Measurements from ENCODE around the gene PDCD2L.
"Not testable (repeated sequence)": the region's sequence is repeated elsewhere in the genome, so short reads cannot be mapped to it uniquely, and the experiment has no call there.

Gene PDCD2L

DNA sequence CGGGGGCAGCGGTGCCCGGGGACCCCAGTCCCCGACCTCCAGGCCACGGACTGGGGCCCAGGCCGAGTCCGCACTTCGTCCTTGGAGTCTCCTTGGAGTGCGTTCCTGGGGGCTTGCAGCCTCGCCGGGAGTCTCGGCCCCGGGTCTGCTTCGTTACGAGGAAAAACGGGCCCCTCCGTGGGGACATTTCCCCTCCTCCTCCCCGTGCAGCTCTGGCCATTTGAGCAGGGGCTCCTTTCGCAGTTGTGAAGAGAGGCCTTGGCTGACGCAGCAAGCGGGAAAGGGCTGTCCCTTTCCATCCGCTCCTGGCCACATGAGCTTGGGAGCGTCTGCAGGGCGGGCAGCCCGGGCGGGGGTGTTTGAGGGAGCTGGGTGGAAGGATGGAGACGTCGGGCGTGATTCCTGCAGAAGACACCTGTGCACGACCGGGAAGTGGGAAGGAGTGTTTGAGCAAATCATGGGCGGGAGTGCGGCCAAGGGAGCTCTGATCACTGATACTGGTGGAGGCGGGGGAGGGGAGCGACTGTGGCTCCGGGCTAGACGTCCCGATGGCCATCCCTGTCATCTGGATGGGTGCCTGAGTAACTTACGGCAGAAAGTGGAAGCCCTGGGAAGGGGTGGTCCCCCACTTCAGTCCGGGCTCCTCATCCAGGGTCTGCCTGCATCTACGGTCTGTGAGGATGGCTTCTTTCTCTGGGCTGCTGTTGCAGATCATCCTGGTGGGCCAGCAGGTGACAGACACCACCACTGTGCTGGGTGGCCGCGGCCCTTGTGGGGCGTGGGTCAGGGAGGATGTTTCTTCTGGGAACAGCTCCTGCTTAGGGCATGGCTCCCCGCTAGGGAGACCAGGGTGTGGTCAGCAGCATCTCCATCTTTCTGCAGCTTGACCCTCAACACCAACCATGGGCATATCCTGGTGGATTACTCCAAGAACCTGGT lies 38.5 kb upstream of the PDCD2L start:
- H3K36me3 ChIP-seq (ENCODE audit: control insufficient read depth in 4 of 4, insufficient read depth in 4 of 4, low read length in 3 of 4), result peaks cover 2 to 38% (median 25%) of the 10 kb centered on the region in 4 experiments
- H3K4me1 ChIP-seq (ENCODE audit: control extremely low read depth in 1 of 4, control insufficient read depth in 4 of 4, insufficient read depth in 4 of 4, low read length in 3 of 4), result peaks cover 2 to 24% (median 22%) of the 10 kb centered on the region in 4 experiments
- peak overlapping the region; percentile 64 to 93 (median 83) for H3K4me3 ChIP-seq (ENCODE audit: control insufficient read depth in 1 of 7, extremely low read depth in 1 of 7, insufficient read depth in 4 of 7, low read depth in 2 of 7, low read length in 6 of 7)
- POLR2A ChIA-PET, result no interaction called here
- H3K27ac ChIP-seq (ENCODE audit: insufficient read depth in 1 of 2, low read depth in 1 of 2, low read length in 2 of 2, poor library complexity in 1 of 2, severe bottlenecking in 2 of 2), result peak overlapping the region in 1 of 2 experiments; percentile 74
- no peaks in the 10 kb centered on the region for H3K9me3 ChIP-seq (ENCODE audit: control extremely low read depth in 1 of 5, control insufficient read depth in 4 of 5, insufficient read depth in 2 of 5, low read depth in 1 of 5, low read length in 4 of 5)
- WGBS (ENCODE audit: insufficient coverage), result 14% methylated on average over 44 of the region's 45 CpGs
- no peak for DNase-seq
- no peaks in the 10 kb centered on the region for H3K27me3 ChIP-seq (replicated peaks in 2 of 5; ENCODE audit: control insufficient read depth in 4 of 5, insufficient read depth in 5 of 5, low read length in 4 of 5)
- CTCF ChIA-PET, result interaction anchor here (1.4 to 2.1 kb wide), 2 partner anchors 13 to 32 kb away, joined by 3 to 4 read pairs; no protein-coding TSS in a partner anchor

DNA sequence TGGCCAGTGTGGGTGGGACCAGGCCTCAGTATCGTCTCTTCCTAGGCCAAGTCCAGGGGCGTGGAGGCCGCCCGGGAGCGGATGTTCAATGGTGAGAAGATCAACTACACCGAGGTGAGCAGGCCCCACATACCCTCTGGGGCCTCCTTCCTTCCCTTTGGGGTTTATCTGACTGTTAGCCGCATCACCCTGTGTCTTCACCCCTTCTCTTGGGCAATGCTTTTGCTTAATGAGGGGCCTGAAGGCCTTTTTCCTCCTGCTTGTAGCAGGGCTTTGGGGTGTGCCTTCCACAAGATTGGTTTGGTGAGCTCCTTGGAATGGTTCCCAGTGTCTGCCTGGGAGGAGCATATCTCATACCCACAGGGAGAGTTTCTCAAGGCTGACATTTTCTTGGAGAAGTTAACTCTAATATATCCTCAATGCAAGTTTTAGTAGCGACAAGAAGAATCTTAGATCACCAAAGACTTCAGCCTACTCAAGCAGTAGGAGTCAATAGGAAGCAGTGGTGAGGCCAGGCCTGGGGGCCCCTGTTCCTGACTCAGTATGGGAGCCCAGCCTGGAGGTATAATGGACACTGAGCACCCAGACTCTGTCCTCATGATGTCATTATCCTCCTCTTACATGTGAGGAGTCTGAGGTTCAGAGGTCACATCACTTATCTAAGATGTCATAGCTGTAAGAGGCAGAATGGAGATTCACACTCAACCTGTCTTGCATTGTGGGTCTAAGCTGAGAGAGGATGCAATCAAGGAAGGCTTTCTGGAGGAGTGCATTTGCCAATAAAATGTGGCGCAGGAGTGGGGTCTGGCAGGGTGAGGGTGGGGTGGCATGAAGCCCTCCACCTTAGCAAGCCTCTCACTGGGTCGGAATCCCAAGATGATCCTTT lies 37.2 kb upstream of the PDCD2L start:
- CTCF ChIA-PET, result interaction anchor here (1.0 to 2.1 kb wide), 3 partner anchors 14 to 63 kb away, joined by 3 to 4 read pairs (median 3); no protein-coding TSS in a partner anchor
- no peak overlapping the region for H3K27ac ChIP-seq (ENCODE audit: insufficient read depth in 1 of 2, low read depth in 1 of 2, low read length in 2 of 2, poor library complexity in 1 of 2, severe bottlenecking in 2 of 2)
- peak overlapping the region in 3 of 7 experiments; percentile 84 to 93 (median 89) for H3K4me3 ChIP-seq (ENCODE audit: control insufficient read depth in 1 of 7, extremely low read depth in 1 of 7, insufficient read depth in 4 of 7, low read depth in 2 of 7, low read length in 6 of 7)
- POLR2A ChIA-PET, result no interaction called here
- 84% methylated on average over 9 of the region's 10 CpGs for WGBS (ENCODE audit: insufficient coverage)
- no peaks in the 10 kb centered on the region for H3K9me3 ChIP-seq (ENCODE audit: control extremely low read depth in 1 of 5, control insufficient read depth in 4 of 5, insufficient read depth in 2 of 5, low read depth in 1 of 5, low read length in 4 of 5)
- peaks cover 2 to 24% (median 22%) of the 10 kb centered on the region in 4 experiments for H3K4me1 ChIP-seq (ENCODE audit: control extremely low read depth in 1 of 4, control insufficient read depth in 4 of 4, insufficient read depth in 4 of 4, low read length in 3 of 4)
- no peaks in the 10 kb centered on the region for H3K27me3 ChIP-seq (replicated peaks in 2 of 5; ENCODE audit: control insufficient read depth in 4 of 5, insufficient read depth in 5 of 5, low read length in 4 of 5)
- H3K36me3 ChIP-seq (ENCODE audit: control insufficient read depth in 4 of 4, insufficient read depth in 4 of 4, low read length in 3 of 4), result peaks cover 2 to 44% (median 31%) of the 10 kb centered on the region in 4 experiments
- DNase-seq, result peak in 1 of 3 donors; percentile 26

DNA sequence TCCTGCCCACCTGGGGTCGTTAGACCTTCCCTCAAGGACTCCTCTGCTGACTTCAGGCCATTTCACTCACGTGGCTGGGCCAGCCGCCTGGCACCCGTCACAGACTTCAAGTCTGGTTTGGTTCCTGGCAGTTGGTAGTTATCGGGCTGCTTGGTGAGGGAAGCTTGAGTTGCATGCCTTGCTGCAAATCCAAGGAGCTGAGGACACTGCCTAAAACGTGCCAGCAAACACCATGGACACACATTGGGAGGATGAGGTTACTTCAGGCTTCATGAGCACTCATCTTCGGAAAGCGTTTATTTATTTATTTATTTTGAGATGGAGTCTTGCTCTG lies 36.6 kb upstream of the PDCD2L start:
- Histone ChIP-seq H3K9me3 (ENCODE audit: control extremely low read depth in 1 of 5, control insufficient read depth in 4 of 5, insufficient read depth in 2 of 5, low read depth in 1 of 5, low read length in 4 of 5) (no peaks in the 10 kb centered on the region), H3K4me3 (ENCODE audit: control insufficient read depth in 1 of 7, extremely low read depth in 1 of 7, insufficient read depth in 4 of 7, low read depth in 2 of 7, low read length in 6 of 7) (no peak overlapping the region), H3K4me1 (ENCODE audit: control extremely low read depth in 1 of 4, control insufficient read depth in 4 of 4, insufficient read depth in 4 of 4, low read length in 3 of 4) (peaks cover 2 to 24% (median 22%) of the 10 kb centered on the region in 4 experiments), H3K27me3 (replicated peaks in 2 of 5; ENCODE audit: control insufficient read depth in 4 of 5, insufficient read depth in 5 of 5, low read length in 4 of 5) (no peaks in the 10 kb centered on the region), H3K36me3 (ENCODE audit: control insufficient read depth in 4 of 4, insufficient read depth in 4 of 4, low read length in 3 of 4) (peaks cover 2 to 46% (median 32%) of the 10 kb centered on the region in 4 experiments), H3K27ac (ENCODE audit: insufficient read depth in 1 of 2, low read depth in 1 of 2, low read length in 2 of 2, poor library complexity in 1 of 2, severe bottlenecking in 2 of 2) (no peak overlapping the region)
- CTCF ChIA-PET, result interaction anchor here (1.0 kb wide), 1 partner anchor 63 kb away, joined by 3 read pairs; no protein-coding TSS in a partner anchor
- 100% methylated on average over 7 of the region's 8 CpGs for WGBS (ENCODE audit: insufficient coverage)
- DNase-seq, result no peak
- POLR2A ChIA-PET, result no interaction called here

DNA sequence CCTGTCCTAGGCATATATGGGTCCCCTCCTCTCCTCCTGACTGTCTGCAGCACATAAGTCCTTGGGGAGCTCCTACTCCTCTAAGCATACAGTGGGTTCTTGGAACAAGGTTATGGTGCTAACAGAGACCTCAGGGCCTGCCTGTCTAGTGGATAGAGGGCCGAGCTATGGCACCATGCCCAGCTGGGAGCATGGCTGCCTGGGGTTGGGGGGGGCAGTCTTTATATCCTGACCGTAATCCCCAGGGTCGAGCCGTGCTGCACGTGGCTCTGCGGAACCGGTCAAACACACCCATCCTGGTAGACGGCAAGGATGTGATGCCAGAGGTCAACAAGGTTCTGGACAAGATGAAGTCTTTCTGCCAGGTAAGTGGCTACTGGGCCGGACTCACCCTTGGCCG lies 35.9 kb upstream of the PDCD2L start:
- DNase-seq, result no peak
- H3K9me3 ChIP-seq (ENCODE audit: control extremely low read depth in 1 of 5, control insufficient read depth in 4 of 5, insufficient read depth in 2 of 5, low read depth in 1 of 5, low read length in 4 of 5), result no peaks in the 10 kb centered on the region
- CTCF ChIA-PET, result no interaction called here
- peaks cover 2 to 47% (median 32%) of the 10 kb centered on the region in 4 experiments for H3K36me3 ChIP-seq (ENCODE audit: control insufficient read depth in 4 of 4, insufficient read depth in 4 of 4, low read length in 3 of 4)
- H3K4me1 ChIP-seq (ENCODE audit: control extremely low read depth in 1 of 4, control insufficient read depth in 4 of 4, insufficient read depth in 4 of 4, low read length in 3 of 4), result peaks cover 2 to 24% (median 22%) of the 10 kb centered on the region in 4 experiments
- no peaks in the 10 kb centered on the region for H3K27me3 ChIP-seq (replicated peaks in 2 of 5; ENCODE audit: control insufficient read depth in 4 of 5, insufficient read depth in 5 of 5, low read length in 4 of 5)
- no peak overlapping the region for H3K27ac ChIP-seq (ENCODE audit: insufficient read depth in 1 of 2, low read depth in 1 of 2, low read length in 2 of 2, poor library complexity in 1 of 2, severe bottlenecking in 2 of 2)
- 95% methylated on average over 10 of the region's 10 CpGs for WGBS (ENCODE audit: insufficient coverage)
- POLR2A ChIA-PET, result no interaction called here
- H3K4me3 ChIP-seq (ENCODE audit: control insufficient read depth in 1 of 7, extremely low read depth in 1 of 7, insufficient read depth in 4 of 7, low read depth in 2 of 7, low read length in 6 of 7), result no peak overlapping the region

DNA sequence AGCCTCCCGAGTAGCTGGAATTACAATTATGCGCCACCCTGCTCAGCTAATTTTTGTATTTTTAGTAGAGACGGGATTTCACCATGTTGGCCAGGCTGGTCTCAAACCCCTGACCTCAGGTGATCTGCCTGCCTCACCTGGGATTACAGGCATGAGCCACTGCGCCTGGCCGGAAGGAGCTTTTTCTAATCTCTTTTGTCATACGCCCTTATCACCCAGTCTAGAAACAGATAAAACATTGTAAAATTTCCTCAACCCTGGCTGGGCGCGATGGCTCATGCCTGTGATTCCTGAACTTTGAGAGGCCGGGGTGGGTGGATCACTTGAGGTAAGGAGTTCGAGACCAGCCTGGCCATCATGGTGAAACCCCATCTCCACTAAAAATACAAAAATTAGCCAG lies 35.0 kb upstream of the PDCD2L start:
- H3K4me1 ChIP-seq (ENCODE audit: control extremely low read depth in 1 of 4, control insufficient read depth in 4 of 4, insufficient read depth in 4 of 4, low read length in 3 of 4), result peaks cover 2 to 24% (median 22%) of the 10 kb centered on the region in 4 experiments
- H3K4me3 ChIP-seq (ENCODE audit: control insufficient read depth in 1 of 7, extremely low read depth in 1 of 7, insufficient read depth in 4 of 7, low read depth in 2 of 7, low read length in 6 of 7); H3K27ac ChIP-seq (ENCODE audit: insufficient read depth in 1 of 2, low read depth in 1 of 2, low read length in 2 of 2, poor library complexity in 1 of 2, severe bottlenecking in 2 of 2); H3K9me3 ChIP-seq (ENCODE audit: control extremely low read depth in 1 of 5, control insufficient read depth in 4 of 5, insufficient read depth in 2 of 5, low read depth in 1 of 5, low read length in 4 of 5); H3K27me3 ChIP-seq (replicated peaks in 2 of 5; ENCODE audit: control insufficient read depth in 4 of 5, insufficient read depth in 5 of 5, low read length in 4 of 5); DNase-seq; POLR2A ChIA-PET: not testable (repeated sequence)
- H3K36me3 ChIP-seq (ENCODE audit: control insufficient read depth in 4 of 4, insufficient read depth in 4 of 4, low read length in 3 of 4), result peaks cover 2 to 52% (median 34%) of the 10 kb centered on the region in 4 experiments
- CTCF ChIA-PET, result interaction anchor here (0.6 kb wide), 1 partner anchor 43 kb away, joined by 3 read pairs; no protein-coding TSS in a partner anchor
- WGBS (ENCODE audit: insufficient coverage), result 100% methylated on average over 5 of the region's 10 CpGs

DNA sequence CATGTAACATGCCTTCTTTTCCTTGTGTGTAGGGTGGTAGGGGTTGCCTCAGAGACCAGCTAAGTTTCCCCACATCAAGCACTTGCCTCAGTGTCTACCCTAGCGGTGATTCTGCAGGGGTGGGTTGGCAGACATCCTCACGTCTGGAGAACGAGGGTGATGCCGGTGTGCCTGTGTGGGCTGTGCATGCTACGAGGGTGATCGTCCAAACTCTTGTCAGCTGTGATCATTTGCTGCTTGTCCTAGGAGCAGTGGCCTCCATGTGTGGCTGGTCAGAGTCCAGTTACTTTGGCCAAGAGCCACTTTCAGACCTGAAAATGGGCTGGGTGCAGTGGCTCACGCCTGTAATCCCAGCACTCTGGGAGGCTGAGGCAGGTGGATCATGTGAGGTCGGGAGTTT lies 34.1 kb upstream of the PDCD2L start:
- ChIA-PET CTCF (interaction anchor here (1.7 kb wide), 1 partner anchor 11 kb away, joined by 5 read pairs; no protein-coding TSS in a partner anchor), POLR2A (no interaction called here)
- Histone ChIP-seq H3K9me3 (ENCODE audit: control extremely low read depth in 1 of 5, control insufficient read depth in 4 of 5, insufficient read depth in 2 of 5, low read depth in 1 of 5, low read length in 4 of 5) (no peaks in the 10 kb centered on the region), H3K36me3 (ENCODE audit: control insufficient read depth in 4 of 4, insufficient read depth in 4 of 4, low read length in 3 of 4) (peaks cover 6 to 55% (median 40%) of the 10 kb centered on the region in 4 experiments), H3K27me3 (replicated peaks in 2 of 5; ENCODE audit: control insufficient read depth in 4 of 5, insufficient read depth in 5 of 5, low read length in 4 of 5) (no peaks in the 10 kb centered on the region), H3K4me1 (ENCODE audit: control extremely low read depth in 1 of 4, control insufficient read depth in 4 of 4, insufficient read depth in 4 of 4, low read length in 3 of 4) (peaks cover 2 to 17% (median 16%) of the 10 kb centered on the region in 4 experiments), H3K4me3 (ENCODE audit: control insufficient read depth in 1 of 7, extremely low read depth in 1 of 7, insufficient read depth in 4 of 7, low read depth in 2 of 7, low read length in 6 of 7) (no peak overlapping the region), H3K27ac (ENCODE audit: insufficient read depth in 1 of 2, low read depth in 1 of 2, low read length in 2 of 2, poor library complexity in 1 of 2, severe bottlenecking in 2 of 2) (no peak overlapping the region)
- DNase-seq, result no peak
- 100% methylated on average over 7 of the region's 8 CpGs for WGBS (ENCODE audit: insufficient coverage)
